Vagina (tissue), 2 donors: ENCODE results near the gene IFT27.

ENCODE experiments used
- CTCF ChIP-seq, 3 experiments: fragments of 450-650 bp in 2 of 3; fragments of 200-600 bp in 1 of 3; sonication (generic) in 1 of 3; IDR thresholded peaks; one replicate each; pipeline ENCODE4 v1.5.1; 2017 to 2019; ENCODE audit warnings: antibody characterized with exemption in 3 of 3, mild to moderate bottlenecking in 2 of 3, moderate library complexity in 2 of 3
- POLR2AphosphoS5 ChIP-seq, 2 donors: sonication (generic); formaldehyde crosslinking; IDR thresholded peaks; one replicate each; pipeline ENCODE4 v1.9.0; 2017; ENCODE audit warnings: antibody characterized with exemption in 2 of 2, mild to moderate bottlenecking in 2 of 2, low read depth in 1 of 2; ENCODE audit not compliant: insufficient read depth in 1 of 2

DNA sequence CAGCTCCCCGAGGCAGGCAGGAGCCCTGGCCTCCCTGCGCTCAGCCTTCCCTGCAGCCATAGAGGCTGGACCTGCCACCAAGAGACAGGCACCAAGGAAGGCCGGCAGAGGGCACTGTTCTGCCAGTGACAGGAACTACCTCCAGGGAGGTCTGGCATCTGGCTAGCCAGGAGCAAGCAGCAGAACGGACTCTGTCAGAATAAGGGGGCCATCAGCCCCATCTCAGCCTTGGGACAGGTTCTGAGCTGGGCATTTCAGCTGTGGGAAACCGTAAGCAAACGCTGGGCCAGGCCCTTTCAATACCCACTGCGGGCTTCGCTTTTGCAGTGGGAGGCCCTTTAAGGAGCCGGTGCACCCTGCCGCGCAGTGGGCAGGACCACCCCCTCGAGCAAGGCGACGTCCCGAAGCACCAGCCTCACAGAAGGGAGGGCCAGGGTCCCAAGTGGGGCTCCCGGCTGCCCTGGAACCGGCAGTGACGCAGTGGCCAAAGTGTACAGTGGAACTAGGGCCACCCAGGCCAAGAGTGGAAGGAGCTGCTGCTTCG is 18.2 kb downstream of the IFT27 start:
- TF ChIP-seq CTCF (IDR thresholded peaks at IDR 0.05) = peak; percentile 32 to 53 (median 45)
- no peak for TF ChIP-seq POLR2AphosphoS5 (IDR thresholded peaks at IDR 0.05; ENCODE audit: insufficient read depth in 1 of 2, low read depth in 1 of 2)
